ENCODE measurements around the gene ZNF354C. TPM values are rescaled to one million over a fixed set of nuclear protein-coding genes. Genes with fewer than 3 reads are reported as not detected.

The ZNF354C gene
- total RNA-seq = 1 to 10 TPM; 3.6 to 4.0 TPM

GRCh38 chr5:179060116-179061008 is at the start of gene ZNF354C:
TSS of gene ZNF354C (plus strand) at chr5:179060373. CDS start at chr5:179062069, 1,696 bp downstream.
- Histone ChIP-seq H3K4me1 (peaks cover 12% of the 10 kb centered on the region), H3K9me3 (no peaks in the 10 kb centered on the region), H3K27me3 (no peaks in the 10 kb centered on the region), H3K4me3 (peak within 1 kb of the TSS; percentile 72 to 84), H3K27ac (peak within 1 kb of the TSS; percentile 34 to 74 (median 60)), H3K36me3 (replicated peaks in 1 of 2; ENCODE audit: insufficient read depth in 1 of 2, low read depth in 2 of 2) (no peaks in the 10 kb centered on the region)
- peak; percentile 82 to 86 (median 84) for DNase-seq
- TF ChIP-seq POLR2A (IDR thresholded peaks at IDR 0.05) = peak; percentile 17 to 69 (median 53)
- TF ChIP-seq CTCF (IDR thresholded peaks at IDR 0.05) = peak in 1 of 7 experiments; percentile 15
- intact Hi-C loops (cut with DNase I) = loop anchor here (10.0 kb wide), 1 partner anchor 326 kb away; the partner anchor contains the start of gene ZNF354A
- peak; percentile 96 for ATAC-seq
- 3 to 10% methylated on average over 20 to 81 of the region's 81 CpGs for WGBS, 2 donors

- H3K4me1 ChIP-seq = peaks cover 11% of the 10 kb centered on the region
- no peaks in the 10 kb centered on the region for H3K27me3 ChIP-seq
- ATAC-seq (peak; percentile 99), DNase-seq (peak; percentile 95 to 96 (median 96))
- H3K36me3 ChIP-seq (replicated peaks in 1 of 2; ENCODE audit: insufficient read depth in 1 of 2, low read depth in 2 of 2) = peaks cover 14 to 20% of the 10 kb centered on the region in 2 donors
- TF ChIP-seq CTCF (IDR thresholded peaks at IDR 0.05) (peak in 1 of 7 experiments; percentile 16), POLR2A (IDR thresholded peaks at IDR 0.05) (peak; percentile 14 to 47 (median 46))
- peak within 1 kb of the TSS; percentile 34 to 83 for H3K4me3 ChIP-seq
- 0% methylated on average over 13 to 71 of the region's 72 CpGs for WGBS, 2 donors
- peak within 1 kb of the TSS; percentile 74 to 96 (median 84) for H3K27ac ChIP-seq
- intact Hi-C loops (cut with DNase I) = no loop called here
- H3K9me3 ChIP-seq = peaks cover 0 to 34% (median 0%) of the 10 kb centered on the region in 3 donors
These were observed 36.5 kb upstream of the ZNF354C start, which contains the start of gene ZNF879 for GRCh38 chr5:179023528-179024189. TSS of gene ZNF879 (plus strand) at chr5:179023804. CDS start at chr5:179025005, 1,201 bp downstream.

- intact Hi-C loops (cut with DNase I) = no loop called here
- Histone ChIP-seq H3K27ac (no peak overlapping the region), H3K36me3 (replicated peaks in 1 of 2; ENCODE audit: insufficient read depth in 1 of 2, low read depth in 2 of 2) (peaks cover 27 to 33% of the 10 kb centered on the region in 2 donors), H3K27me3 (no peaks in the 10 kb centered on the region), H3K4me3 (no peak overlapping the region), H3K9me3 (peaks cover 0 to 81% (median 20%) of the 10 kb centered on the region in 3 donors), H3K4me1 (no peaks in the 10 kb centered on the region)
- ATAC-seq = no peak
- 97 to 99% methylated on average over 7 of the region's 7 CpGs for whole genome bisulfite sequencing, 2 donors
- TF ChIP-seq CTCF (IDR thresholded peaks at IDR 0.05) (no peak), POLR2A (IDR thresholded peaks at IDR 0.05) (no peak)
- no peak for DNase-seq
These were observed 27.1 kb upstream of the ZNF354C start for GRCh38 chr5:179033004-179033580.

GRCh38 chr5:179044765-179045164 is 15.4 kb upstream of the ZNF354C start:
- Histone ChIP-seq H3K4me3 (no peak overlapping the region), H3K27me3 (no peaks in the 10 kb centered on the region), H3K4me1 (no peaks in the 10 kb centered on the region), H3K27ac (no peak overlapping the region), H3K36me3 (replicated peaks in 1 of 2; ENCODE audit: insufficient read depth in 1 of 2, low read depth in 2 of 2) (no peaks in the 10 kb centered on the region), H3K9me3 (peaks cover 0 to 25% (median 2%) of the 10 kb centered on the region in 3 donors)
- TF ChIP-seq CTCF (IDR thresholded peaks at IDR 0.05) (no peak), POLR2A (IDR thresholded peaks at IDR 0.05) (no peak)
- WGBS, 2 donors = 58 to 60% methylated on average over 2 of the region's 2 CpGs
- DNase-seq = no peak
- ATAC-seq = no peak
- intact Hi-C loops (cut with DNase I) = no loop called here
